ENCODE data around the gene SNAP91.

Gene SNAP91

DNA sequence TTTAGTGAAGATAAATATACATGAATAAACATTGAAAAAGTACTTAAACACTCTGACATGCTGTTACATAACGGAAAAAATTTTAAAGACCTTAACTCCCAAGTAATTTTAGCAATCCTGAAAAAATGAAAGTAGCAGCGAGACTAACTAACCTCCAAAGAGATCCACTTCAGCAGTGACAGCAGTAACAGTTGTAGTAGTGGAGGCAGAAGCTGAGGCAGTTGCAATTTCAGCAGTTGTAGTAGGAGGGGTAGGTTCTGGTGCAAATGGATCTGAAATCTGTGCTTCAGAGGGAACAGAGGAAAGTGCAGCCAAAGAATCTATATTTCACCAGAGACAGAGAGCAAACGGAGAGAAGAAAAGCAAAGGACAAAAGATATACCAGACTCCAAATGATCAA is 107.8 kb downstream of the SNAP91 start:
- TF ChIP-seq, protein P1, sequence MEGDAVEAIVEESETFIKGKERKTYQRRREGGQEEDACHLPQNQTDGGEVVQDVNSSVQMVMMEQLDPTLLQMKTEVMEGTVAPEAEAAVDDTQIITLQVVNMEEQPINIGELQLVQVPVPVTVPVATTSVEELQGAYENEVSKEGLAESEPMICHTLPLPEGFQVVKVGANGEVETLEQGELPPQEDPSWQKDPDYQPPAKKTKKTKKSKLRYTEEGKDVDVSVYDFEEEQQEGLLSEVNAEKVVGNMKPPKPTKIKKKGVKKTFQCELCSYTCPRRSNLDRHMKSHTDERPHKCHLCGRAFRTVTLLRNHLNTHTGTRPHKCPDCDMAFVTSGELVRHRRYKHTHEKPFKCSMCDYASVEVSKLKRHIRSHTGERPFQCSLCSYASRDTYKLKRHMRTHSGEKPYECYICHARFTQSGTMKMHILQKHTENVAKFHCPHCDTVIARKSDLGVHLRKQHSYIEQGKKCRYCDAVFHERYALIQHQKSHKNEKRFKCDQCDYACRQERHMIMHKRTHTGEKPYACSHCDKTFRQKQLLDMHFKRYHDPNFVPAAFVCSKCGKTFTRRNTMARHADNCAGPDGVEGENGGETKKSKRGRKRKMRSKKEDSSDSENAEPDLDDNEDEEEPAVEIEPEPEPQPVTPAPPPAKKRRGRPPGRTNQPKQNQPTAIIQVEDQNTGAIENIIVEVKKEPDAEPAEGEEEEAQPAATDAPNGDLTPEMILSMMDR (IDR thresholded peaks at IDR 0.05): no peak
- no peaks in the 10 kb centered on the region for H3K27me3 ChIP-seq
- H3K4me1 ChIP-seq (ENCODE audit: control insufficient read depth in 1 of 2, insufficient read depth in 1 of 2, low read depth in 1 of 2, low read length in 1 of 2): no peaks in the 10 kb centered on the region
- no peaks in the 10 kb centered on the region for H3K9me3 ChIP-seq
- no peak overlapping the region for H3K27ac ChIP-seq
- no peak overlapping the region for H3K4me3 ChIP-seq (ENCODE audit: low read depth in 1 of 2, low read length in 1 of 2)
- no peaks in the 10 kb centered on the region for H3K36me3 ChIP-seq

DNA sequence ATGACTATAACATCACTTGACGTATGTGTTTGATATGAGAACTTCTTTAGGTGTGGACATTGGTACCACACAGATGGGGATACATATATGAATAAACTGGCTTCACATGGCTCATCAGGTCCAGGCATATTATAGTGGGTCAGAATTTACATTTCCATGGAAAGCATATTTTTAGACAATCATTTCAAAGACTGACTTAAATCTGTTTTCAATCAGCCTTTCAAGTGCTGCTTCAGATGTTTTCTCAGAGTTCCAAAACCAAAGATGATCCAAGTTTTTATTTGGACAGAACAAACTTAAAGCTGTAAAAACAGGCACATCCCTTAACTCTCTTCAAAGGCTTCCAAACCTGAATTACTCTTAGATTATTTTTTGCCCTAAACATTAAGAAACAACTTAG is 108.4 kb downstream of the SNAP91 start:
- H3K4me3 ChIP-seq (ENCODE audit: low read depth in 1 of 2, low read length in 1 of 2): no peak overlapping the region
- no peaks in the 10 kb centered on the region for H3K4me1 ChIP-seq (ENCODE audit: control insufficient read depth in 1 of 2, insufficient read depth in 1 of 2, low read depth in 1 of 2, low read length in 1 of 2)
- H3K36me3 ChIP-seq: no peaks in the 10 kb centered on the region
- no peaks in the 10 kb centered on the region for H3K9me3 ChIP-seq
- H3K27me3 ChIP-seq: no peaks in the 10 kb centered on the region
- H3K27ac ChIP-seq: no peak overlapping the region
- TF ChIP-seq, protein P1 (IDR thresholded peaks at IDR 0.05): no peak

DNA sequence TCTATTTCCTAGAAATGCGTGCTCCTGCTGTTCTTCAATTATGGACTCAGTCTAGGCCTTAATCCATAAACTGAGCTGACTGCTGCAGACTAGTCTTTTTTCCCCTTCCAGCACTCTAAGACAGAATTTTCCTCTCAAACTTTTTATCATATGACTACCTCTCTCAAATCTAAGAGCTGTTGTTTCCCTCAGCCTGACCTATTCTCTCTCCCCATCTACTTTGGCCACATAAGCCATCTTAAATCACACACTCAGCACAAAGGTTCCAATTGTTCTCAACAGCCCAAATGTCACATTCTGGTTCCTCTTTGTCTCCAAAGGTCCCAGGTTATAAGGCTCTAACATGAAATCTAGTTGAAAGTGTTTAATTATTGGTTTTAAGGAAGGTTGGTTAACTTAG is 111.4 kb downstream of the SNAP91 start:
- TF ChIP-seq, protein P1 (IDR thresholded peaks at IDR 0.05): no peak
- H3K36me3 ChIP-seq: no peaks in the 10 kb centered on the region

DNA sequence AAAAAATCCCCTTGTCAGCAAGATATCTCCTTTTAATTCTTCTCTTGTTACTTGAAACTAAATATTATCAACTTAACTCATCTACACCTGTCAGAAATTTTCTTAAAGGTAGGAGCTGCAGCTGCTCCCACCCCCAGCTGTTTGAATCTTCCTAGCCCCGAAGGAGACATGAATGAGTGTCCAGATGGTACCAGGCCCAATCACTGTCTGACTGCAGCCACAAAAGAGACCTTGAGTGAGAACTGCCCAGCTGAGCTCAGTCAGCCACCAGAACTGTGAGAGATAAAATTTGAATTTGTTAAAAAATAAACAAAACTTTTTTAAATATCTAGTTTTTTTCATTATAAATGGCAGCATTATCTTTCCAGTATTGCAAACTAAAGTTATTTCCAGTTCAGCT is 111.8 kb downstream of the SNAP91 start:
- Histone ChIP-seq H3K27ac (no peak overlapping the region), H3K36me3 (no peaks in the 10 kb centered on the region), H3K9me3 (no peaks in the 10 kb centered on the region), H3K4me3 (ENCODE audit: low read depth in 1 of 2, low read length in 1 of 2) (no peak overlapping the region), H3K27me3 (no peaks in the 10 kb centered on the region), H3K4me1 (ENCODE audit: control insufficient read depth in 1 of 2, insufficient read depth in 1 of 2, low read depth in 1 of 2, low read length in 1 of 2) (no peaks in the 10 kb centered on the region)
- TF ChIP-seq, protein P1 (IDR thresholded peaks at IDR 0.05): no peak

More for the DNA sequence above, 111.4 kb downstream of the SNAP91 start:
- Histone ChIP-seq H3K27ac (no peak overlapping the region), H3K27me3 (no peaks in the 10 kb centered on the region), H3K9me3 (no peaks in the 10 kb centered on the region), H3K4me1 (ENCODE audit: control insufficient read depth in 1 of 2, insufficient read depth in 1 of 2, low read depth in 1 of 2, low read length in 1 of 2) (no peaks in the 10 kb centered on the region), H3K4me3 (ENCODE audit: low read depth in 1 of 2, low read length in 1 of 2) (no peak overlapping the region)

DNA sequence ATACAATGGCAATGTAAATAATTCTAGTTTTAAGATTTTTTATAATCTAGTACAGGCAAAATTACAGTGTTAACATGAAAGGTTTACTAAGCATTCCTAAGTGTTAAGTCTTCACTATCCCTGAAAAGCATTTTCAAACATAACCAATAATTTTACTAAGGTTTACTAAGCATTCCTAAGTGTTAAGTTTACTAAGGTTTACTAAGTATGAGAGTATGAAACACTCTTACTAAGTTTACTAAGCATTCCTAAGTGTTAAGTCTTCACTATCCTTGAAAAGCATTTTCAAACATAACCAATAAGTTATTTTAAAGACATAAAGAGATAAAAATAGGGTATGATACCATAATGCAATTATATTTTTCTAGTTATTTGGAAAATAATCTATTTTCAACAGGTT is 114.0 kb downstream of the SNAP91 start:
- H3K9me3 ChIP-seq: no peaks in the 10 kb centered on the region
- H3K27me3 ChIP-seq: no peaks in the 10 kb centered on the region
- H3K4me1 ChIP-seq (ENCODE audit: control insufficient read depth in 1 of 2, insufficient read depth in 1 of 2, low read depth in 1 of 2, low read length in 1 of 2): no peaks in the 10 kb centered on the region
- H3K27ac ChIP-seq: no peak overlapping the region
- H3K4me3 ChIP-seq (ENCODE audit: low read depth in 1 of 2, low read length in 1 of 2): no peak overlapping the region
- TF ChIP-seq, protein P1 (IDR thresholded peaks at IDR 0.05): no peak
- H3K36me3 ChIP-seq: no peaks in the 10 kb centered on the region

DNA sequence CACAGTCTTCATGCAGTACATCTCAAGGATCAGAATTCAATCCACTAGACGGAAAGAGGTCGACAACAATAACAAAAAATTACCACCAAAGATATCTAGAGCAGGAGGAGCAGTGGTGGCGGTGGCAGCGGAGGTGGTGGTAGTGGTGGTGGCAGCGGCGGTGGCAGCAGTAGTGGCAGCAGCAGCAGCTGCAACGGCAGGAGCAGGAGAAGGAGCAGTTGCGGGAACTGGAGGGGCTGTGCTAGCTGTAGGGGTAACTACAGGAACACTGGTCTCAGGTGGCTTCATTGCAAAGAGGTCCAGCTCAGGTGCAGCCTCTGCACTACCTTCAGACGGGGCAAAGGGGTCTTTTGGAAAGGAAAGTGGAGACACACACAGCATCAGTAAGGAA is 115.5 kb downstream of the SNAP91 start:
- no peak overlapping the region for H3K4me3 ChIP-seq (ENCODE audit: low read depth in 1 of 2, low read length in 1 of 2)
- TF ChIP-seq, protein P1 (IDR thresholded peaks at IDR 0.05): no peak

More for the DNA sequence above, 115.5 kb downstream of the SNAP91 start:
- no peaks in the 10 kb centered on the region for H3K9me3 ChIP-seq
- no peaks in the 10 kb centered on the region for H3K27me3 ChIP-seq
- no peaks in the 10 kb centered on the region for H3K4me1 ChIP-seq (ENCODE audit: control insufficient read depth in 1 of 2, insufficient read depth in 1 of 2, low read depth in 1 of 2, low read length in 1 of 2)
- H3K36me3 ChIP-seq: no peaks in the 10 kb centered on the region
- H3K27ac ChIP-seq: no peak overlapping the region
